ENCODE results near the gene GCH1.

GCH1 gene

GRCh38 chr14:54857830-54858269, 44.8 kb downstream of the GCH1 start:
- DNase-seq, result no peak

DNA sequence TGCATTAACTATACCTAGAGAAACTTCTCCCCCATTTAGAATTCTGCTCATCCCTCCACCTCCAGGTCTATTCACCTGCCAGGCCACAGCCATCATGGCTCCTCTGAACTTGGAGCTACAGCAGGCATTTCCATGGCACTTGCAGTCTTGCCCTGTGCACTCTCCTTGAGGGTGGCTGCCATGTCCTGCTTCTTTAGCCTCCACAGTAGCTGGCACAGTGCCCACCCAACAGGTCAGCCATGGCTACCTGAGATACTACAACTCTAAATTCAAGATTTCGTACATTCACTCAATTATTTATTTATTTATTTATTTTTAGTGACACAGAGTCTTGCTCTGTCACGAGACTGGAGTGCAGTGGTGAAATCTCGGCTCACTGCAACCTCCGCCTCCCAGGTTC, 46.5 kb downstream of the GCH1 start:
- DNase-seq, result no peak

DNA sequence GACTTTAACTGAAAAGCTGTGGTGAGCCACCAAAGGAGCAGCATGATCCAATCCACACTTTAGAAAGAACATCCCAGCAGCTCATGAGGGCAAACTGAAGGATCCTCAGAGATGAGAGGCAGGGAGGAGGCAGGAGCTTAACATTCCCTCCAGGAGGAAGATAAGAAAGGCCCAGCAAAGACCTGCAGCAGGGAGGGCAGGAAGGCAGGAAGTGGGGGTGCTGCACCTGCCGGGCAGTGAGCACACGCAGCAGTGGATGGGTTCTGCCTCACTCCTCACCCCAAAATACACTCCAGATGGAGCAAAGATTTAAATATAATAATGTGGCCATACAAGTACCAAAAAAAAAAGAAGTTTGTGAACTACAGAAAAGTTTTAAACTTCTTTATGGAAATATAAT, 48.4 kb downstream of the GCH1 start:
- DNase-seq, result no peak

GRCh38 chr14:54853339-54853738, 49.3 kb downstream of the GCH1 start:
- DNase-seq, result no peak

- DNase-seq, result no peak
Measured at GRCh38 chr14:54852215-54852614, 50.4 kb downstream of the GCH1 start.

DNA sequence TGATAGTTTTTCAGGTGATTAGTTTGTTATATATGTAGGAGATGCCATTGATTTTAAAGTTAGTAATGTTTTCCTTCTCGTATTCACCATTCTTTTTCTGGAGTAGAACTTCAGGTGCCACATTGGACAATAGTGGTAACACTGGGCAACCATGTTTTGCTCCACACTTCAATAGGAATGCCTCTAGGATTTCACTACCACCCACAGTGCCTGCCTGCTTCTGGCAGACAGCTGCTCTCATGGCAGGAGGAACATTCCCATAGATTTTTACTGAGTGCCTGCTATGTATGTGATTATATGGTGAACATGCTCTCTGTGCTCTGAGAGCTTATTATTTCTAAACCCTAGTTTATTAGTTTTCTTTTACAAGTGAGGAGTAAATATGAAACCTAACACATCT, 53.7 kb downstream of the GCH1 start:
- no peak for DNase-seq

GRCh38 chr14:54845641-54846040, 57.0 kb downstream of the GCH1 start:
- no peak for DNase-seq

GRCh38 chr14:54844479-54844878, 58.1 kb downstream of the GCH1 start:
- no peak for DNase-seq

GRCh38 chr14:54840798-54841197, 61.8 kb downstream of the GCH1 start:
- DNase-seq, result no peak

DNA sequence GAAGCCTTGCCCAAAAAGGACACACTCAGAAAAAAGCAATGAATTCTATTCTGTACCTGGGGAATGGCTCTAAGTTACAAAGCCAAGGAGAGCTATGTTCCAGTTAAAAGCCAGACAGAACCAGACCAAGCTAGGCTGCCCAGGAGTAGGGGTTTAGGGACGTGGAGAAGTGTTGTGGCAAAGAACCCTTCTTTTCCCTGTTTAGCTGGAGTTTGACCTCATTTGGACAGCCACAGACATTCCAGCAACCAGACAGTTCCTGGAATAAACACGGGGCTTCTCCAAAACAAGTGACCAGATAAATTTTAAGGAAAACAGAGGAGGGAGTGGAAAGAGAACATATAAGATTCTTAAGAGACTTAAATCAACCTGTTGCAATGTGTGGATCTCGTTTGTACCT, 62.3 kb downstream of the GCH1 start:
- DNase-seq, result no peak

DNA sequence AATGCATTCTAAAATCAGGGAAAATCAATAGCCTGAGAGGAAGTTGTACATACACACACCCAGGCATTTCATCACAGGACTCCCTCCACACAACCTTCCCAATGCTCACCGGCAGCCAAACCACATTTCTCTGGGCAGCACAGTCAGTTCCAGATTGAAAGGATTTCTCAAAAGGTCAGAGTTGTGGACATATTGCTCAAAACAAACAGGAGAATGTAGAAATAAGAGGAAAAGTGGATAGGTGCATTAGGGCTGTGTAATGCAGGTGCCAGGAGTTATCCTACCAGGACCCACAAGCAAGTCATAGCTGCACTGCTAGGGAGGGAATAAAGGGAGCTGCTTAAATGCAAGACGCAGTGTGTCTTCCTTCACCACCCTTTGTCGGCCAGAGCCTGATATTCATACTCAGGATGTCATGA, 62.9 kb downstream of the GCH1 start:
- DNase-seq, result no peak

DNA sequence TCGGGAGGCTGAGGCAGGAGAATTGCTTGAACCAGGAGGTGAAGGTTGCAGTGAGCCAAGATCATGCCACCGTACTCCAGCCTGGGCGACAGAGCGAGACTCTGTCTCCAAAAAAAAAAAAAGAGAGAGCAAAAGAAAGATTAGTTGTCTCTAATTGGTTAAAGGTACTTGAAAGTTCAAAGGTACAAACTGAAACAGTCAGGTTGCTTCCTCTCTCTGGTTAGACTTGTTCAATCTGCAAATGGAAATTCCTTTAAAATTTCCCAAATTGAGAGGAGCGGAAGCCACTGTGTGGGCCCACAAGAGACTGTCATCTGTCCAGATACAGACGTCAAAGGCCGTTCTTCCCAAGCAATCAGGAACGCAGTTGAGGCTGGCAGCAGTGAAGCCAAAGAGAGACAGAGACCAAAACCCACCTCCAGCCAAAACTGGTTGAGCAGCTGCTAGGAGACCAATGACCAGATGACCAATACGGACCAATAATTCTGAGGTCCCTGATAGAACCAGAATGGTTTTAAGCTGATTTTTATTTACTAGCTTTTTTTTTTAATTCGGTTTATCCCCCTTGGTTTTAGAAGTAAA, 63.6 kb downstream of the GCH1 start:
- no peak for DNase-seq

DNA sequence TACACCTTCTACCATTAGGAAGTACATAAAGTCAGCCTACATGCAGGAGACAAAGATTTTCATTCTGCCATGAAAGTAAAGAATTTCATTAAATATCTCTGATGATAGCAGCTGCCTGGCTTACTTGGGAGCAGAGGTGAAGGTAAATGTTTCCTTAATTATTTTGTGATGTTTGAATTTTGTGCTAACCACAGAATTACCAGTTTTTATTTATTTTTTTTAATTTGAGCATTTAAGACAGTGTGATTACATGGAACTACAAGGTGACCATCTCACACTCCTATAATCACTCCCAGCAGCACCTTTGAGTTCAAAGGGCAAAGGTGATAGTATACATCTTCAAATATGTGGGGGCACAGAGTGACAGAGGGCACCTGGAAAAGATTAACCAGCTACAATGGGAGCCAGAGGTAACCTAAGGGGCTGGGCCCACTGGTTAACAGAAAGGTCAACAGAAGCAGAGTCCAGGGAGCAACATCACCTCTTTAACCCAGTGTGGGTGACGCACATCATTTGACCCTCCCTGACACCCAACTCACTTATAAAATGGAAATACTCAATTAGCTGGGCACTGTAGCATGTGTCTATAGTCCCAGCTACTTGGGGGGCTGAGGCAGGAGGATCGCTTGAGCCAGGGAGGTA, 65.0 kb downstream of the GCH1 start:
- DNase-seq, result no peak

GRCh38 chr14:54836231-54836630, 66.4 kb downstream of the GCH1 start:
- no peak for DNase-seq

DNA sequence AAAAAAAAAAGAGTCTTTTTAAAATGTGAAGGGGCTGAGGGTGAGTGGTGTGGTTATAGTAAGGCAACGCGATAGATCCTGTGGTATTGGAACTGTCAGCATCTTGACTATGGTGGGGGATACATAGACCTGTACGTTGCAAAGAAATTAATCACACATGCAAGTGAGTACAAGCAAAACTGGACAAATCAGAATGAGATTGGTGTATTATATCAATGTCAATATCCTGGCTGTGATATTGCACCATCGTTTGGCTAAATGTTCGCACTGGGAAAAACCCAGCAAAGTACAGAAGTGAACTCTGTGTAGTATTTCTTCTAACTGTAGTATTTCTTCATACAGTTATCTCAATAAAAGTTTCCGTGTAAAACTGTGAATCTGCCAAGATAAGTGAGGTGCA, 67.9 kb downstream of the GCH1 start:
- no peak for DNase-seq

DNA sequence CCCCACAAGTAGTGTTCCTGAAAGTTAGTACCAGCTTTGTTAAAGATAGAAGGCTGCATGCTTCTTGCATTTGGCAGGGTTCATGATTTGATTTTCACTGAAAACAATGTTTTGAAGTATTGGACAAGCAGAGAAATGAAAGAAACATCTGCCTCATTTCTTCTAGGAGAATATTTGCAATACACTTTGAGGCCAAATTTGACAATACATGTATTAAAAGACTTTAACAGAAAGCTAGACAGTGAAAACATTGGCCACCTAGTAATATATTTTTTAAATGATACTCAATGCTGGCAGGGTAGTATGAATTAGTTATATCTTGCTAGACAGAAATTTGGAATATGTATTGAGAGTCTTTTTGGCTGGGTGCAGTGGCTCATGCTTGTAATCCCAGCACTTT, 68.5 kb downstream of the GCH1 start:
- no peak for DNase-seq

GRCh38 chr14:54830650-54831049, 72.0 kb downstream of the GCH1 start:
- DNase-seq, result no peak

DNA sequence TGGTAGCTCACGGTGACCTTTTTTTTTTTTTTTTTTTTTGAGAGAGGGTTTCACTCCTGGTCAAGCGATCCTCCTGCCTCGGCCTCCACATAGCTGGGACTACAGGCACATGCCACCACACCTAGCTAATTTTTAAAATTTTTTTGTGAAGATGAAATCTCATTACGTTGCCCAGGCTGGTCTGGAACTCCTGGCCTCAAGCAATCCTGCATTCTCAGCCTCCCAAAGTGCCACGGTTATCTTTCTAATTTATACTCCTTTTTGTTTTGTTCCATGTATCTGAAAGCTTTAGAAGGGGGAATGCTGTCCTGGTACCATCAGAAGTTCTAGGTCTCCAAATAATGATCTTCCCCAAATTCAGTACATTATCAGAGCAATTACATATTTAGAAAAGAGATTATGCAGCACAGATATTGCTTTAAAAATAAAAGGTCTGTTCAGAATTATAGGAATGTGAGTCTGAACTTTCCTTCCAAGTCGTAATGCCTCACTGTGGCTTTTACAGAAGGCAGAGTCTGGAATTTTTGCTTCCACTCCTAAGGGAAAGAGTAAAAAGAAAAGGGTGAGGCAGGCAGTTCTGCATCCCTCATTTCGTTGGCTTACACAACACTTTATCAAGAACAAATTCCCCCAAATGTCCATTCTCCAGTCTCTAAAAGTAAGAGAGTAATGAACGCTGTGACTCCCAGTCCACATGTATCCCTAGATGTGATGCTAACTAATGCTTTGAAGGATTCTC, 73.0 kb downstream of the GCH1 start:
- DNase-seq, result no peak

GRCh38 chr14:54828037-54828436, 74.6 kb downstream of the GCH1 start:
- DNase-seq, result no peak

DNA sequence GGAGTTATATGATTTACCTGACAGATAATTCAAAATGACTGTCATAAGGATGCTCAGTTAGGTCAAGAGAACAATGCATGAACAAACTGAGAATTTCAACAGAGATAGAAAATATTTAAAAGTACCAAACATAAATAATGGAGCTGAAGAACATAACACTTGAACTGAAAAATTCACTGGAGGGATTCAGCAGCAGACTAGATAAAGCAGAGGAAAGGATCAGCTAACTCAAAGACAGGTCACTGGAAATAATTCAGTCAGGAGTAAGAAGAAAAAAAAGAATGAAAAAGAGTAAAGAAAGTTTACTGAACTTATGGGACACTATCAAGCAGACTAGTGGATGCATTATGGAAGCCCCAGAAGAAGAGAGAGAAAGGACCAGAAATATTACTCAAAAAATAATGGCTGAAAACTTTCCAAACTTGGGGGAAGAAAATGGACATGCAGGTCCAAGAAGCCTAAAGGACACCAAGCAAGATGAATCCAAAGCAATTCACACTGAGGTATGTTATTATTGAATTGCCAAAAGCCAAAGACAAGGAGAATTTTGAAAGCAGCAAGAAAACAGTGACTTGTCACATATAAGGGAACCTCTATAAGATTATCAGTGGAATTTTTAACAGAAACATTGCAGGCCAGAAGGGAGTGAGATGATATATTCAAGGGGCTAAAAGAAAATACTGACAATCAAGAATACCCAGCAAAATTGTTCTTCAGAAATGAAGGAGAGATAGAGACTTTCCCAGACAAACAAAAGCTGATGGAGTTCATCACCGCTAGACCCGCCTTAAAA, 78.7 kb downstream of the GCH1 start:
- no peak for DNase-seq

- no peak for DNase-seq
Measured at GRCh38 chr14:54822685-54823084, 79.9 kb downstream of the GCH1 start.

GRCh38 chr14:54818201-54819133, 84.2 kb downstream of the GCH1 start:
- no peak for DNase-seq
